Progenitor cell of endocrine pancreas (in vitro differentiated cells): ENCODE results near the gene GNAT3. TPM values are rescaled to one million over a fixed set of nuclear protein-coding genes. Genes with fewer than 3 reads are reported as not detected.

Experiments
- DNase-seq: peaks from one replicate; pipeline ENCODE4 v3.0.0; 2021; ENCODE audit warnings: low spot score; ENCODE audit not compliant: unreplicated experiment
- H3K27ac Mint-ChIP-seq: 2 replicates; pipeline ENCODE4 v1.8.0; 2021; ENCODE audit warnings: mild to moderate bottlenecking, moderate library complexity, mixed read lengths
- H3K27me3 Mint-ChIP-seq: 2 replicates; pipeline ENCODE4 v1.8.0; 2021; ENCODE audit warnings: mixed read lengths
- H3K36me3 Mint-ChIP-seq: 2 replicates; pipeline ENCODE4 v1.8.0; 2022; ENCODE audit warnings: mixed read lengths; ENCODE audit not compliant: insufficient read depth
- H3K4me1 Mint-ChIP-seq: 2 replicates; pipeline ENCODE4 v1.8.0; 2021; ENCODE audit warnings: low read depth, mixed read lengths
- H3K4me3 Mint-ChIP-seq: 2 replicates; pipeline ENCODE4 v1.8.0; 2021; ENCODE audit warnings: low read depth, mild to moderate bottlenecking, moderate library complexity, mixed read lengths
- H3K9me3 Mint-ChIP-seq: 2 replicates; pipeline ENCODE4 v1.8.0; 2021; ENCODE audit warnings: low read depth, mixed read lengths
- CTCF ChIP-seq: fragments of 200-600 bp; sonication (generic); IDR thresholded peaks from one replicate; pipeline ENCODE4 v1.5.0; 2021; ENCODE audit warnings: antibody characterized with exemption, mild to moderate bottlenecking; ENCODE audit not compliant: unreplicated experiment
- total RNA-seq: library from RNA; stranded (reverse); gene quantifications from 2 replicates; pipeline ENCODE4 v1.2.1, GENCODE V29; 2021

GNAT3 gene
- total RNA-seq, 1 donor from 2014 or later = not detected

DNA sequence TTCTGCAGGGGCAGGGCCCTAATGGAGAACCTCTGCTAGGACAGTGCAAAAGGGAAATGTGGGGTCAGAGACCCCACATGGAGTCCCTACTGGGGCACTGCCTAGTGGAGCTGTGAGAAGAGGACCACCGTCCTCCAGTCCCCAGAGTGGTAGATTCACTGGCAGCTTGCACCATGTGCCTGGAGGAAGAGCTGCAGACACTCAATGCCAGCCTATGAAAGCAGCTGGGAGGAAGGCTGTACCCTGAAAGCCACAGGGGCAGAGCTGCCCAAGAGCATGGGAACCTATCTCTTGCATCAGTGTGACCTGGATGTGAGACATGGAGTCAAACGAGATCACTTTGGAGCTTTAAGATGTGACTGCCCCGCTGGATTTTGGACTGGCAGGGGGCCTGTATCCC, 20.3 kb upstream of the GNAT3 start:
- Mint-ChIP-seq H3K27me3 (peaks cover 3% of the 10 kb centered on the region), H3K9me3 (peaks cover 19% of the 10 kb centered on the region), H3K36me3 (no peaks in the 10 kb centered on the region), H3K4me1 (peaks cover 2% of the 10 kb centered on the region), H3K27ac (no peak overlapping the region), H3K4me3 (no peak overlapping the region)
- no peak for TF ChIP-seq CTCF
- no peak for DNase-seq

DNA sequence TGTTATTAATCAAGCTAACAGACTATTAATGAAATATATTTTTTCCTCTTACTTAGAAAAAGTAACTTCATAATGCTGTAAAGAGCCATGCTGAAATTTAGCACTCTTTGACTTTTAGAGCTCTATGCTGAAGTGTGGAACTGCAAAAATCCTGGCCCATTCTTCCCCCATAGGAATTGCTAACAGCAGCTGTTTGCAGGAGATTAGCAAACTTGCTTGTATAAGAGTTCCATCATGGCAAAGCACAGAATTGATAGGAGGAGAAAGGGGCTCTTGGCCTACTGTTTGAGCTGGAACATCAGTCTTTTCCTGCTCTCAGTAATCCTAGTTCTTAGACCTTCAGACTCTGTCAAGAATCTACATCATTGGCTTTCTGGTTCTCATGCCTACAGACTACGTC, 18.3 kb upstream of the GNAT3 start:
- no peak overlapping the region for H3K27ac Mint-ChIP-seq
- no peak for TF ChIP-seq CTCF
- peaks cover 19% of the 10 kb centered on the region for H3K9me3 Mint-ChIP-seq
- H3K36me3 Mint-ChIP-seq = no peaks in the 10 kb centered on the region
- H3K27me3 Mint-ChIP-seq = peaks cover 3% of the 10 kb centered on the region
- peaks cover 2% of the 10 kb centered on the region for H3K4me1 Mint-ChIP-seq
- no peak for DNase-seq
- H3K4me3 Mint-ChIP-seq = no peak overlapping the region

DNA sequence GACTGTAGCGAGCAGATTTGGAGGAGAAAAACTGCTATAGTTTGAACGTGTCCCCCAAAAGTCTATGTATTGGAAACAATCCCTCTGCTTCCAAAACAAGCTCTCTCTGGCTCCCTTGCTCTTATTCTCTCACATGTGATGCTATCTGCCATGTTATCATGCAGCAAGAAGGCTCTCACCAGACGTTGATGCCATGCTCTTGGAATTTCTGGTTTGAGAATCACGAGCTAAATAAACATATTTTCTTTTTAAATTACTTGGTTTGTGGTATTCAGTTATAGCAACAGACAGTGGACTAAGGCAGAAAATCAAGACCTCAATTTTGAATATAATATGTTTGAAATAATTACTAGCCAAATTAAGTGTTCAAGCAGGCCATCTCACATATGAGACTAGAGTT, 17.5 kb upstream of the GNAT3 start:
- TF ChIP-seq CTCF = no peak
- DNase-seq = no peak
- Mint-ChIP-seq H3K4me3 (no peak overlapping the region), H3K27ac (no peak overlapping the region), H3K27me3 (peaks cover 3% of the 10 kb centered on the region), H3K36me3 (no peaks in the 10 kb centered on the region), H3K9me3 (peaks cover 19% of the 10 kb centered on the region), H3K4me1 (peaks cover 2% of the 10 kb centered on the region)

GRCh38 chr7:80528689-80529088, 16.8 kb upstream of the GNAT3 start:
- no peak overlapping the region for H3K27ac Mint-ChIP-seq
- no peaks in the 10 kb centered on the region for H3K36me3 Mint-ChIP-seq
- no peak for DNase-seq
- H3K4me3 Mint-ChIP-seq = no peak overlapping the region
- H3K27me3 Mint-ChIP-seq = peaks cover 3% of the 10 kb centered on the region
- H3K9me3 Mint-ChIP-seq = peaks cover 19% of the 10 kb centered on the region
- TF ChIP-seq CTCF = no peak
- H3K4me1 Mint-ChIP-seq = peaks cover 5% of the 10 kb centered on the region

- Mint-ChIP-seq H3K27ac (no peak overlapping the region), H3K4me1 (peaks cover 8% of the 10 kb centered on the region), H3K9me3 (peaks cover 6% of the 10 kb centered on the region), H3K4me3 (no peak overlapping the region), H3K36me3 (no peaks in the 10 kb centered on the region), H3K27me3 (peaks cover 3% of the 10 kb centered on the region)
- no peak for DNase-seq
- TF ChIP-seq CTCF = no peak
These were observed 14.6 kb upstream of the GNAT3 start for GRCh38 chr7:80526472-80526871.
